GM12801 (cell line): ENCODE results near the gene CDK5.
A peak's percentile ranks its signal among the peaks of the same experiment; 100 is the strongest.

Experiments
- CTCF ChIP-seq: IDR thresholded peaks from one replicate; pipeline ENCODE4 v1.5.1; 2011; ENCODE audit warnings: control low read depth; ENCODE audit not compliant: insufficient read length; ENCODE audit errors: extremely low read depth

Gene CDK5

GRCh38 chr7:151010037-151010306 lies 47.7 kb downstream of the CDK5 start:
- TF ChIP-seq CTCF, result no peak

GRCh38 chr7:151009327-151010036 lies 48.2 kb downstream of the CDK5 start:
- TF ChIP-seq CTCF, result no peak

- TF ChIP-seq CTCF, result peak; percentile 4
These were observed 49.0 kb downstream of the CDK5 start for GRCh38 chr7:151008511-151009323.

- no peak for TF ChIP-seq CTCF
These were observed 49.6 kb downstream of the CDK5 start for GRCh38 chr7:151008143-151008510.

GRCh38 chr7:151007469-151007898 lies 50.2 kb downstream of the CDK5 start:
- TF ChIP-seq CTCF, result no peak

- no peak for TF ChIP-seq CTCF
These were observed 51.0 kb downstream of the CDK5 start for GRCh38 chr7:151006590-151007300.

- TF ChIP-seq CTCF, result no peak
These were observed 52.1 kb downstream of the CDK5 start for GRCh38 chr7:151005566-151005965.
